Mammary epithelial cell (primary cell): Measurements from ENCODE around the gene TAF6.

Experiments
- EZH2 ChIP-seq: IDR thresholded peaks from 2 replicates; pipeline ENCODE4 v1.6.1; 2012; ENCODE audit warnings: low read length, inconsistent platforms, borderline replicate concordance
- TF ChIP-seq, protein P1 (sequence below), 2 donors: IDR thresholded peaks in 1 of 2; conservative IDR thresholded peaks in 1 of 2; 2 replicates each; pipeline ENCODE4 v1.5.1; 2011 to 2012; ENCODE audit warnings: inconsistent platforms in 2 of 2, low read length in 2 of 2, mild to moderate bottlenecking in 2 of 2, control low read depth in 1 of 2, low read depth in 1 of 2; ENCODE audit not compliant: insufficient read depth in 1 of 2; ENCODE audit errors: extremely low read depth in 1 of 2

DNA sequence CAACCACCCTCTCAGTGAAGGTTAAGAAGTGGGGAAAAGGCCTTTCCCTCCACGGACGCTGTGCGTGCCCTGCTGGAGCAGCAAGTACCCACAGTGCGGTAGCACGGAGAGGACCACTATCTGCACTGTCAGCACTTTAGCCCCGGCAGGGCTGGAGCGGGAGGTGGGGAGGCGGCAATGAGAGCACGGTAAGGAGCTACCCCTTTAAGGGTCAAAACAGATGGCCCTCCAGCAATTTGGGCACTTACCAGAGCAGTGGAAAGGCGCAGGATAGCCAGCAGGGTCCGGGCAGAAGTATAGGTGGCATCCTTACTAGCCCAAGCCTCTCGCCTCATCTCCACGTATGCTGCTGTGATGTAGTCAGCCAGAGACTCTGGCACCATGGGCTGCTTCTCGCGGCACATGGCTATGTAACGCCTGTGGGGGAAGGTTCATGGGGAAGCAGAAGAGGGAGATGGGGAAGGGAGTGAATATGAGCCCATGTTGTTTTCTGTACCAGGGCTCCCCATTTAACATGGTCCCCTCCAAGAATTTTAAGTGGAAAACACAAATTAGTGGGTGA lies 25.2 kb downstream of the TAF6 start:
- TF ChIP-seq, protein P1, sequence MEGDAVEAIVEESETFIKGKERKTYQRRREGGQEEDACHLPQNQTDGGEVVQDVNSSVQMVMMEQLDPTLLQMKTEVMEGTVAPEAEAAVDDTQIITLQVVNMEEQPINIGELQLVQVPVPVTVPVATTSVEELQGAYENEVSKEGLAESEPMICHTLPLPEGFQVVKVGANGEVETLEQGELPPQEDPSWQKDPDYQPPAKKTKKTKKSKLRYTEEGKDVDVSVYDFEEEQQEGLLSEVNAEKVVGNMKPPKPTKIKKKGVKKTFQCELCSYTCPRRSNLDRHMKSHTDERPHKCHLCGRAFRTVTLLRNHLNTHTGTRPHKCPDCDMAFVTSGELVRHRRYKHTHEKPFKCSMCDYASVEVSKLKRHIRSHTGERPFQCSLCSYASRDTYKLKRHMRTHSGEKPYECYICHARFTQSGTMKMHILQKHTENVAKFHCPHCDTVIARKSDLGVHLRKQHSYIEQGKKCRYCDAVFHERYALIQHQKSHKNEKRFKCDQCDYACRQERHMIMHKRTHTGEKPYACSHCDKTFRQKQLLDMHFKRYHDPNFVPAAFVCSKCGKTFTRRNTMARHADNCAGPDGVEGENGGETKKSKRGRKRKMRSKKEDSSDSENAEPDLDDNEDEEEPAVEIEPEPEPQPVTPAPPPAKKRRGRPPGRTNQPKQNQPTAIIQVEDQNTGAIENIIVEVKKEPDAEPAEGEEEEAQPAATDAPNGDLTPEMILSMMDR (conservative IDR thresholded peaks at IDR 0.05 in 1 of 2, IDR thresholded peaks at IDR 0.05 in 1 of 2; ENCODE audit: extremely low read depth in 1 of 2, insufficient read depth in 1 of 2, low read depth in 1 of 2, low read length in 2 of 2) = no peak
- TF ChIP-seq EZH2 = no peak
